ENCODE data around the gene MMP2.

Gene MMP2

GRCh38 chr16:55495616-55496289, 16.8 kb downstream of the MMP2 start:
- DNase-seq: no peak

- no peak for DNase-seq
Observed at GRCh38 chr16:55496509-55497145, 17.6 kb downstream of the MMP2 start.

GRCh38 chr16:55497558-55497957, 18.6 kb downstream of the MMP2 start:
- DNase-seq: no peak

- DNase-seq: no peak
Observed at GRCh38 chr16:55498101-55498500, 19.1 kb downstream of the MMP2 start.

GRCh38 chr16:55499281-55499680, 20.3 kb downstream of the MMP2 start:
- DNase-seq: no peak

- DNase-seq: no peak
Observed at GRCh38 chr16:55499951-55500529, 21.0 kb downstream of the MMP2 start.

- no peak for DNase-seq
Observed at GRCh38 chr16:55500530-55501011, 21.6 kb downstream of the MMP2 start.

GRCh38 chr16:55501549-55502322, 22.7 kb downstream of the MMP2 start:
- DNase-seq: no peak

- no peak for DNase-seq
Observed at GRCh38 chr16:55502801-55503366, 23.9 kb downstream of the MMP2 start.

- DNase-seq: no peak
Observed at GRCh38 chr16:55503726-55504550, 24.9 kb downstream of the MMP2 start.

- no peak for DNase-seq
Observed at GRCh38 chr16:55505333-55506015, 26.5 kb downstream of the MMP2 start.

- DNase-seq: no peak
Observed at GRCh38 chr16:55506083-55506482, 27.1 kb downstream of the MMP2 start.

GRCh38 chr16:55506708-55507107, 27.7 kb downstream of the MMP2 start:
- no peak for DNase-seq

GRCh38 chr16:55508271-55508921, 29.4 kb downstream of the MMP2 start:
- DNase-seq: no peak

GRCh38 chr16:55508941-55509931, 30.2 kb downstream of the MMP2 start, which contains the start of gene LPCAT2:
TSS of gene LPCAT2 (plus strand) at chr16:55509072. CDS start at chr16:55509182, 110 bp downstream.
- DNase-seq: no peak

GRCh38 chr16:55510185-55510805, 31.3 kb downstream of the MMP2 start:
- no peak for DNase-seq

- DNase-seq: no peak
Observed at GRCh38 chr16:55512941-55513340, 33.9 kb downstream of the MMP2 start.

GRCh38 chr16:55513616-55514015, 34.6 kb downstream of the MMP2 start:
- no peak for DNase-seq

GRCh38 chr16:55515111-55515510, 36.1 kb downstream of the MMP2 start:
- no peak for DNase-seq
